ENCODE measurements around the gene ACYP2. TPM values are rescaled to one million over a fixed set of nuclear protein-coding genes. Genes with fewer than 3 reads are reported as not detected.
"Not testable (repeated sequence)": the region's sequence is repeated elsewhere in the genome, so short reads cannot be mapped to it uniquely, and the experiment has no call there.

ACYP2 gene
- total RNA-seq, 1 donor from 2014 or later: 10.1 TPM

DNA sequence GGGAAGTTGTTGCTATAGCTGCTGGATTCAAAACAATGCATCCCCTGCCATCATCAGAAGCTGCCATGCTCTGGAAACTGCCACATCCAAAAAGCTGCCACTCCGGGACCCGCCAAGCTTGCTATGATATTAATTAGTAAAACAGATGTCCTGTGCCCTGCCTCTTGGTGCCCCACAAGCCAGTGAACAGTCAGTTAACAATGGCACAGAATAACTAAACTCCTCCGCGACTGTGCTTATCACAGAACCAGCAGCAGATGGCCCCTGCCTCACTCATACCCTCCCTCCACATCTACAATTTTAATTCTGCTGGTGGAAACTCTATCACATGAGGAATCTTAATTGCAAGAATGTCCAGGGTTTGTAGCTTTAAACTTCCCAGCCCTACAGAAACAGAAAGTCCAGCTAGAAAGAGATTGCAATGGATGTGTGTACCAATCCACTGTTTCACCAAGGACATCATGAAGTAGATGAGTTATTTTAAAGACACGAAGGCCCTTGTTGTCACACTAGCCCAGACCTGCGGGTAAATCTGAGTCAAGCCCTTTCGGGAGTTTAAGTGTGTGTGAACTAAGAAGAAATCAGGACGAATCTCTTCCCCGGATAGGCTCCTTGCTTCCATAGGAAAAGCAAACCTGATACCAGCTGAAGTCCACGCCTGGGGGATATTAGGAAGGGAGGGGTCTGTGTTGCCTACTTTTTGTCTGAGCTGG, 7.4 kb upstream of the ACYP2 start:
- Mint-ChIP-seq H3K9me3 (no peaks in the 10 kb centered on the region), H3K36me3 (no peaks in the 10 kb centered on the region), H3K27ac (no peak overlapping the region), H3K4me3 (no peak overlapping the region), H3K4me1 (ENCODE audit: unreplicated experiment) (peaks cover 15% of the 10 kb centered on the region), H3K27me3 (no peaks in the 10 kb centered on the region)
- no peak for TF ChIP-seq CTCF (conservative IDR thresholded peaks at IDR 0.05)
- DNase-seq (ENCODE audit: extremely low spot score, unreplicated experiment): no peak

- no peaks in the 10 kb centered on the region for H3K9me3 Mint-ChIP-seq
- H3K36me3 Mint-ChIP-seq: peaks cover under 1% of the 10 kb centered on the region
- DNase-seq (ENCODE audit: extremely low spot score, unreplicated experiment): no peak
- H3K27ac Mint-ChIP-seq: no peak overlapping the region
- peaks cover 10% of the 10 kb centered on the region for H3K4me1 Mint-ChIP-seq (ENCODE audit: unreplicated experiment)
- H3K27me3 Mint-ChIP-seq: no peaks in the 10 kb centered on the region
- no peak for TF ChIP-seq CTCF (conservative IDR thresholded peaks at IDR 0.05)
- H3K4me3 Mint-ChIP-seq: no peak overlapping the region
These were observed 5.6 kb upstream of the ACYP2 start for GRCh38 chr2:54109848-54110247.

- H3K4me1 Mint-ChIP-seq (ENCODE audit: unreplicated experiment); DNase-seq (ENCODE audit: extremely low spot score, unreplicated experiment); H3K36me3 Mint-ChIP-seq; H3K27me3 Mint-ChIP-seq; H3K9me3 Mint-ChIP-seq: not testable (repeated sequence)
- H3K27ac Mint-ChIP-seq: peak overlapping the region; percentile 97
- peak overlapping the region; percentile 92 for H3K4me3 Mint-ChIP-seq
These were observed 936 bp upstream of the ACYP2 start for GRCh38 chr2:54114479-54114878.

DNA sequence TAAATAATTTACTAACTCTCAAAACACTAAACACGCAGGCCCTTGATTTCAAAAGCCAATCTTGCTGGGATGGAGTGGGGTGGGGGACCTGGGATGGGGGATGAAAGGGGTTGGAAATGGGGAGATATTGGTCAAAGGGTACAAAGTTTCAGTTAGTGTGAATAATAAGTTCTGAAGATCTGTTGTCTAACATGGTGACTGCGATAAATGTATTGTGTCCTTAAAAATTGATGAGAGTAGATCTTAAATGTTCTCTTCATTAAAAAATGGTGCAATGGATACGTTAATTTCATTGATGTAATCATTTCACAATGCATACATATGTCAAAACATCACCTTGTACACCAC, 505 bp upstream of the ACYP2 start:
- Mint-ChIP-seq H3K27ac (peak overlapping the region; percentile 97), H3K27me3 (no peaks in the 10 kb centered on the region), H3K36me3 (peaks cover 8% of the 10 kb centered on the region), H3K4me1 (ENCODE audit: unreplicated experiment) (no peaks in the 10 kb centered on the region), H3K9me3 (peaks cover 6% of the 10 kb centered on the region), H3K4me3 (peak overlapping the region; percentile 92)
- no peak for DNase-seq (ENCODE audit: extremely low spot score, unreplicated experiment)
- TF ChIP-seq CTCF (conservative IDR thresholded peaks at IDR 0.05): no peak

- not testable (repeated sequence) for H3K27ac Mint-ChIP-seq; DNase-seq (ENCODE audit: extremely low spot score, unreplicated experiment); H3K27me3 Mint-ChIP-seq; H3K4me1 Mint-ChIP-seq (ENCODE audit: unreplicated experiment); H3K36me3 Mint-ChIP-seq; H3K9me3 Mint-ChIP-seq
- peak overlapping the region; percentile 32 for H3K4me3 Mint-ChIP-seq
These were observed 1.2 kb downstream of the ACYP2 start for GRCh38 chr2:54116598-54116997.

DNA sequence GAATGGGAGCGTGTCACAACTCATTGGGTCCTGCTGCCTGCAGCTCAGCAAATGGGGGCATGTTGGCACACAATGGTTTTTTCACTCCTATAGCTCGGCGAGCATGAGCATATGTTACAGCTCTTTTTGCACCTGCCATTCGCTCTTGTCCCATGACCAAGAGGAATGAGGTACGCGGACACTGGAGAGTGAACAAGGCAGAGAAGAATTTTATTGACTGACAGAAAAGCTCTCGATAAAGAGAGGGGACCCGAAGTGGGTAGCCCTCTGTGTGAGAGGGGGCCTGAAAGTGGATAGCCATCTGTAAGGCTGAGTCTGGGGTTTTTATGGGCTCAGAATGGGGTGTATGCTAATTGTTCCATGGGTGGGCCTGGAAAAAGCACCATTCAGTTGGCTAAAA, 5.5 kb downstream of the ACYP2 start:
- H3K27ac Mint-ChIP-seq: peak overlapping the region; percentile 66
- H3K36me3 Mint-ChIP-seq: peaks cover 5% of the 10 kb centered on the region
- H3K9me3 Mint-ChIP-seq: peaks cover 6% of the 10 kb centered on the region
- no peak for DNase-seq (ENCODE audit: extremely low spot score, unreplicated experiment)
- no peak for TF ChIP-seq CTCF (conservative IDR thresholded peaks at IDR 0.05)
- H3K27me3 Mint-ChIP-seq: no peaks in the 10 kb centered on the region
- no peak overlapping the region for H3K4me3 Mint-ChIP-seq
- H3K4me1 Mint-ChIP-seq (ENCODE audit: unreplicated experiment): peaks cover 9% of the 10 kb centered on the region
